ENCODE data around the gene SMG6. TPM values are rescaled to one million over a fixed set of nuclear protein-coding genes. Genes with fewer than 3 reads are reported as not detected.
A peak's percentile ranks its signal among the peaks of the same experiment; 100 is the strongest.
"Not testable (repeated sequence)": the region's sequence is repeated elsewhere in the genome, so short reads cannot be mapped to it uniquely, and the experiment has no call there.

Gene SMG6
- total and polyA plus RNA-seq, 4 experiments from 2014 or later, result 3.8 to 58.5 (median 30.6) TPM

GRCh38 chr17:2202302-2202995 lies 101.1 kb downstream of the SMG6 start:
- Histone ChIP-seq H3K9me3 (ENCODE audit: control insufficient read depth in 1 of 2, low read length in 2 of 2) (no peaks in the 10 kb centered on the region), H3K4me3 (ENCODE audit: low read length in 2 of 2) (no peak overlapping the region), H3K36me3 (ENCODE audit: insufficient read depth, low read length) (no peaks in the 10 kb centered on the region), H3K4me1 (ENCODE audit: insufficient read depth, low read length) (peaks cover 21% of the 10 kb centered on the region), H3K27me3 (ENCODE audit: insufficient read depth, low read length) (no peaks in the 10 kb centered on the region), H3K27ac (ENCODE audit: low read depth, low read length) (no peak overlapping the region)
- ChIA-PET CTCF (ENCODE audit: partially characterized antibody) (interaction anchor here (1.6 kb wide), 1 partner anchor 43 kb away, joined by 6 read pairs; no protein-coding TSS in a partner anchor), POLR2A (ENCODE audit: partially characterized antibody) (interaction anchor here (0.5 to 0.9 kb wide), 2 partner anchors 12 to 92 kb away, joined by 3 read pairs; no protein-coding TSS in a partner anchor)
- no peaks in the 10 kb centered on the region for H3K27me3 Mint-ChIP-seq
- no peak for DNase-seq
- H3K36me3 Mint-ChIP-seq, result peaks cover 7 to 14% of the 10 kb centered on the region in 2 donors
- no peaks in the 10 kb centered on the region for H3K9me3 Mint-ChIP-seq
- intact Hi-C loops (cut with micrococcal nuclease), result no loop called here
- peak overlapping the region in 4 of 8 donors; percentile 43 to 57 (median 54) for H3K4me3 Mint-ChIP-seq
- H3K27ac Mint-ChIP-seq, result peak overlapping the region; percentile 6 to 77 (median 49)
- peaks cover 19 to 29% (median 22%) of the 10 kb centered on the region in 4 donors for H3K4me1 Mint-ChIP-seq

- H3K4me3 ChIP-seq (ENCODE audit: low read length in 2 of 2); H3K27me3 Mint-ChIP-seq; H3K4me3 Mint-ChIP-seq; H3K27ac Mint-ChIP-seq; CTCF ChIA-PET (ENCODE audit: partially characterized antibody); DNase-seq; H3K27ac ChIP-seq (ENCODE audit: low read depth, low read length); H3K9me3 ChIP-seq (ENCODE audit: control insufficient read depth in 1 of 2, low read length in 2 of 2); H3K27me3 ChIP-seq (ENCODE audit: insufficient read depth, low read length); intact Hi-C loops (cut with micrococcal nuclease); H3K36me3 ChIP-seq (ENCODE audit: insufficient read depth, low read length); H3K9me3 Mint-ChIP-seq: not testable (repeated sequence)
- H3K4me1 Mint-ChIP-seq, result peaks cover 26 to 38% (median 28%) of the 10 kb centered on the region in 4 donors
- peaks cover 21% of the 10 kb centered on the region for H3K4me1 ChIP-seq (ENCODE audit: insufficient read depth, low read length)
- H3K36me3 Mint-ChIP-seq, result peaks cover 13 to 19% of the 10 kb centered on the region in 2 donors
- POLR2A ChIA-PET (ENCODE audit: partially characterized antibody), result interaction anchor here (1.1 kb wide), 1 partner anchor 10 kb away, joined by 3 read pairs; no protein-coding TSS in a partner anchor
Measured at GRCh38 chr17:2199386-2199785, 104.2 kb downstream of the SMG6 start.

DNA sequence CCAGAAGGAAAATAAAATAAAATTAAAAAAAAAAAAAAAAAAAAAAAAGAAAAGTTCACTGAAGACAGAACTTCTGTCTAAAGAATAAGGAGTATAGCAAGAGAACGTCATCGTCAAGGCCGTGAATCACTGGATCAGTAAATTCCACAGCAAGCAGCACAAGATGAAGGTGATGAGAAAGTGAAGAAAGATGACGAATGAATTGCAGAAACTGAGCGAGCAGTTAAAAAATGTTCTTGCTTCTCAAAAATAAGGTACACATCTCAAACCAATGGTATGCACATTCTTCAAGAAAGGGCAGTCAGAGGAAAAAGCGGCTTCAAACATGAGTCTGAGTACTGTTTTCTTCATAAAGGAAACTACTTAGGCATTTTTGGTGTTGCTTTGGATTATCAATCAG lies 104.7 kb downstream of the SMG6 start:
- DNase-seq, result no peak
- Histone ChIP-seq H3K4me3 (ENCODE audit: low read length in 2 of 2) (no peak overlapping the region), H3K9me3 (ENCODE audit: control insufficient read depth in 1 of 2, low read length in 2 of 2) (no peaks in the 10 kb centered on the region), H3K36me3 (ENCODE audit: insufficient read depth, low read length) (no peaks in the 10 kb centered on the region), H3K27ac (ENCODE audit: low read depth, low read length) (no peak overlapping the region), H3K27me3 (ENCODE audit: insufficient read depth, low read length) (no peaks in the 10 kb centered on the region), H3K4me1 (ENCODE audit: insufficient read depth, low read length) (peaks cover 21% of the 10 kb centered on the region)
- Mint-ChIP-seq H3K4me3 (no peak overlapping the region), H3K36me3 (peaks cover 17 to 24% of the 10 kb centered on the region in 2 donors), H3K4me1 (peaks cover 27 to 38% (median 28%) of the 10 kb centered on the region in 4 donors), H3K27me3 (no peaks in the 10 kb centered on the region), H3K27ac (no peak overlapping the region), H3K9me3 (no peaks in the 10 kb centered on the region)
- intact Hi-C loops (cut with micrococcal nuclease), result no loop called here
- ChIA-PET CTCF (ENCODE audit: partially characterized antibody) (interaction anchor here (0.9 to 1.1 kb wide), 2 partner anchors 22 to 46 kb away, joined by 4 read pairs; no protein-coding TSS in a partner anchor), POLR2A (ENCODE audit: partially characterized antibody) (interaction anchor here (1.2 kb wide), 1 partner anchor 16 kb away, joined by 3 read pairs; no protein-coding TSS in a partner anchor)

GRCh38 chr17:2197271-2197670 lies 106.3 kb downstream of the SMG6 start:
- H3K9me3 Mint-ChIP-seq, result no peaks in the 10 kb centered on the region
- no peaks in the 10 kb centered on the region for H3K27me3 Mint-ChIP-seq
- peaks cover 19% of the 10 kb centered on the region for H3K4me1 ChIP-seq (ENCODE audit: insufficient read depth, low read length)
- no peak overlapping the region for H3K27ac ChIP-seq (ENCODE audit: low read depth, low read length)
- no peak overlapping the region for H3K4me3 ChIP-seq (ENCODE audit: low read length in 2 of 2)
- POLR2A ChIA-PET (ENCODE audit: partially characterized antibody), result no interaction called here
- no peaks in the 10 kb centered on the region for H3K9me3 ChIP-seq (ENCODE audit: control insufficient read depth in 1 of 2, low read length in 2 of 2)
- H3K36me3 ChIP-seq (ENCODE audit: insufficient read depth, low read length), result no peaks in the 10 kb centered on the region
- DNase-seq, result no peak
- H3K4me3 Mint-ChIP-seq, result no peak overlapping the region
- H3K27ac Mint-ChIP-seq, result no peak overlapping the region
- CTCF ChIA-PET (ENCODE audit: partially characterized antibody), result interaction anchor here (1.6 kb wide), 1 partner anchor 140 kb away, joined by 3 read pairs; no protein-coding TSS in a partner anchor
- H3K27me3 ChIP-seq (ENCODE audit: insufficient read depth, low read length), result no peaks in the 10 kb centered on the region
- H3K36me3 Mint-ChIP-seq, result peaks cover 26 to 31% of the 10 kb centered on the region in 2 donors
- intact Hi-C loops (cut with micrococcal nuclease), result no loop called here
- H3K4me1 Mint-ChIP-seq, result peaks cover 25 to 35% (median 29%) of the 10 kb centered on the region in 4 donors

- no peak for DNase-seq
- Histone ChIP-seq H3K27ac (ENCODE audit: low read depth, low read length) (no peak overlapping the region), H3K27me3 (ENCODE audit: insufficient read depth, low read length) (no peaks in the 10 kb centered on the region), H3K36me3 (ENCODE audit: insufficient read depth, low read length) (no peaks in the 10 kb centered on the region), H3K9me3 (ENCODE audit: control insufficient read depth in 1 of 2, low read length in 2 of 2) (no peaks in the 10 kb centered on the region), H3K4me1 (ENCODE audit: insufficient read depth, low read length) (peaks cover 16% of the 10 kb centered on the region), H3K4me3 (ENCODE audit: low read length in 2 of 2) (no peak overlapping the region)
- Mint-ChIP-seq H3K4me1 (peaks cover 29 to 37% (median 34%) of the 10 kb centered on the region in 4 donors), H3K27me3 (no peaks in the 10 kb centered on the region), H3K4me3 (no peak overlapping the region), H3K27ac (peak overlapping the region in 1 of 7 donors; percentile 57), H3K9me3 (no peaks in the 10 kb centered on the region), H3K36me3 (peaks cover 27% of the 10 kb centered on the region in 2 donors)
- intact Hi-C loops (cut with micrococcal nuclease), result no loop called here
- ChIA-PET POLR2A (ENCODE audit: partially characterized antibody) (interaction anchor here (1.1 kb wide), 1 partner anchor 20 kb away, joined by 4 read pairs; no protein-coding TSS in a partner anchor), CTCF (ENCODE audit: partially characterized antibody) (interaction anchor here (1.4 to 1.6 kb wide), 2 partner anchors 50 to 87 kb away, joined by 3 to 4 read pairs; no protein-coding TSS in a partner anchor)
Measured at GRCh38 chr17:2195729-2196128, 107.9 kb downstream of the SMG6 start.

GRCh38 chr17:2194889-2195335 lies 108.7 kb downstream of the SMG6 start:
- intact Hi-C loops (cut with micrococcal nuclease), result no loop called here
- no peak for DNase-seq
- H3K4me3 ChIP-seq (ENCODE audit: low read length in 2 of 2), result no peak overlapping the region
- Mint-ChIP-seq H3K4me3 (no peak overlapping the region), H3K27me3 (no peaks in the 10 kb centered on the region), H3K9me3 (no peaks in the 10 kb centered on the region), H3K4me1 (peaks cover 32 to 45% (median 38%) of the 10 kb centered on the region in 4 donors), H3K36me3 (peaks cover 27 to 28% of the 10 kb centered on the region in 2 donors), H3K27ac (peak overlapping the region in 1 of 7 donors; percentile 64)
- H3K9me3 ChIP-seq (ENCODE audit: control insufficient read depth in 1 of 2, low read length in 2 of 2), result no peaks in the 10 kb centered on the region
- ChIA-PET CTCF (ENCODE audit: partially characterized antibody) (interaction anchor here (0.6 kb wide), 1 partner anchor 62 kb away, joined by 3 read pairs; no protein-coding TSS in a partner anchor), POLR2A (ENCODE audit: partially characterized antibody) (no interaction called here)
- H3K27me3 ChIP-seq (ENCODE audit: insufficient read depth, low read length), result no peaks in the 10 kb centered on the region
- no peak overlapping the region for H3K27ac ChIP-seq (ENCODE audit: low read depth, low read length)
- peaks cover 21% of the 10 kb centered on the region for H3K4me1 ChIP-seq (ENCODE audit: insufficient read depth, low read length)
- no peaks in the 10 kb centered on the region for H3K36me3 ChIP-seq (ENCODE audit: insufficient read depth, low read length)

DNA sequence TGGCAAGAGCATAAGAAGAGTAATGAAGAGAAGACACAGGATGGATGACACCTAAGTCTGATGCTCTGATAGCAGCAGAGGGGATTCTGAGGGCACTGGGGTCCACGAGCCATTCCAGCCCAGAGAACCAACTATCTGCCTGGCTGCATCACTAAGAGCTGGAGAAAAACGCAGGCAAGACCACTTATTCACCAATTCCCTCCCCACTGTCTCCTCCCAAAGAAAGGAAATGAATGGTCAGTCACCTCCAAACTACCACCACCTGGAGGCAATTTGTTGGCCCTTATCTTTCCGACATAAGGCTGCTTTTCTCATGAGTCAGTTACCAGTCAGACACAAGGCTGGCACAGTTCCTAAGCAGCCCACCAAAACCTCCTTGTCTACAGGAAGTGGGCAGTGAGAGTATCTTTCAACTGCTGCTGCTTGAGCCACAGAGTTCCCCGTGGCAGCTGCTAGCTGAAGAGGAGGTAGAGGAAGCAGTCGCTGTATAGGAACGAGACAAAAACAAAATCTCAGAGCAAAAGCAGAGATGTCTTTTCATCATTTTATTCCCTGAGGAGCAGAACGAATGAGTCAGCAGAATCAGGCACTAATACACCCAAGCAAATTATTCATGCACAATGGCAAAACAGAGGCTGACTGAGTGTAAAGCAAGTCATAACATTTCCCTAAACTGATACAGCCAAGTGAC lies 111.1 kb downstream of the SMG6 start:
- peaks cover 32 to 43% of the 10 kb centered on the region in 2 donors for H3K36me3 Mint-ChIP-seq
- CTCF ChIA-PET (ENCODE audit: partially characterized antibody), result interaction anchor here (1.2 kb wide), 1 partner anchor 52 kb away, joined by 4 read pairs; no protein-coding TSS in a partner anchor
- H3K27ac Mint-ChIP-seq, result peak overlapping the region; percentile 38 to 89 (median 84)
- Histone ChIP-seq H3K9me3 (ENCODE audit: control insufficient read depth in 1 of 2, low read length in 2 of 2) (no peaks in the 10 kb centered on the region), H3K36me3 (ENCODE audit: insufficient read depth, low read length) (peaks cover 8% of the 10 kb centered on the region), H3K4me3 (ENCODE audit: low read length in 2 of 2) (no peak overlapping the region), H3K27ac (ENCODE audit: low read depth, low read length) (no peak overlapping the region), H3K27me3 (ENCODE audit: insufficient read depth, low read length) (no peaks in the 10 kb centered on the region), H3K4me1 (ENCODE audit: insufficient read depth, low read length) (peaks cover 23% of the 10 kb centered on the region)
- intact Hi-C loops (cut with micrococcal nuclease), result no loop called here
- DNase-seq, result peak; percentile 21 to 74 (median 32)
- peak overlapping the region in 6 of 8 donors; percentile 17 to 64 (median 56) for H3K4me3 Mint-ChIP-seq
- POLR2A ChIA-PET (ENCODE audit: partially characterized antibody), result interaction anchor here (1.0 kb wide), 1 partner anchor 23 kb away, joined by 3 read pairs; no protein-coding TSS in a partner anchor
- H3K4me1 Mint-ChIP-seq, result peaks cover 34 to 48% (median 40%) of the 10 kb centered on the region in 4 donors
- no peaks in the 10 kb centered on the region for H3K27me3 Mint-ChIP-seq
- H3K9me3 Mint-ChIP-seq, result no peaks in the 10 kb centered on the region

Data from CD4-positive, alpha-beta memory T cell (primary cell).